K562 (cell line): Measurements from ENCODE around the gene NR1I3. TPM values are rescaled to one million over a fixed set of nuclear protein-coding genes. Genes with fewer than 3 reads are reported as not detected.

Experiments used
- ELF4 ChIP-seq: fragments of 450-650 bp; formaldehyde crosslinking; IDR thresholded peaks from 2 replicates; pipeline ENCODE4 v1.4.0; 2022; ENCODE audit warnings: missing genetic modification characterization
- EP300 ChIP-seq: IDR thresholded peaks from 2 replicates; pipeline ENCODE4 v1.6.1; 2012; ENCODE audit warnings: low read length, improper control_type of control experiment
- ETV6 ChIP-seq, 3 experiments: fragments of 150-350 bp in 1 of 3; sonication (generic) in 1 of 3; formaldehyde crosslinking in 1 of 3; IDR thresholded peaks; 2 replicates each; pipeline versions ENCODE4 v1.6.1 to v1.8.0; 2014 to 2022; ENCODE audit warnings: borderline replicate concordance in 2 of 3, low read depth in 2 of 3, antibody characterized with exemption in 1 of 3, low read length in 1 of 3, mild to moderate bottlenecking in 1 of 3, missing genetic modification reagents in 1 of 3
- GTF2F1 ChIP-seq: IDR thresholded peaks from 2 replicates; pipeline ENCODE4 v1.6.1; 2011; ENCODE audit warnings: low read depth, low read length, improper control_type of control experiment
- HDAC3 ChIP-seq: fragments of 450-650 bp; IDR thresholded peaks from 2 replicates; pipeline ENCODE4 v1.6.1; 2018; ENCODE audit warnings: borderline replicate concordance, mild to moderate bottlenecking, moderate library complexity; ENCODE audit not compliant: partially characterized antibody
- HDGF ChIP-seq: fragments of 450-650 bp; IDR thresholded peaks from 2 replicates; pipeline ENCODE4 v1.6.1; 2016
- ID3 ChIP-seq, 2 experiments: fragments of 250-450 bp in 1 of 2; fragments of 450-650 bp in 1 of 2; sonication (Bioruptor Pico) in 1 of 2; IDR thresholded peaks; 2 replicates each; pipeline versions ENCODE4 v1.6.1 to v1.8.0; 2016 to 2021; ENCODE audit warnings: mild to moderate bottlenecking in 2 of 2, moderate library complexity in 2 of 2, missing compliant biosample characterization in 1 of 2, missing genetic modification characterization in 1 of 2
- NFATC3 ChIP-seq: fragments of 450-650 bp; IDR thresholded peaks from 2 replicates; pipeline ENCODE4 v1.6.1; 2017; ENCODE audit warnings: mild to moderate bottlenecking
- NFE2L1 ChIP-seq: fragments of 450-650 bp; IDR thresholded peaks from 2 replicates; pipeline ENCODE4 v1.6.1; 2016; ENCODE audit warnings: missing genetic modification characterization, low read depth, mild to moderate bottlenecking, missing compliant biosample characterization, moderate library complexity, borderline replicate concordance
- PBX2 ChIP-seq, 2 experiments: IDR thresholded peaks in 1 of 2; conservative IDR thresholded peaks in 1 of 2; 2 replicates each; pipeline ENCODE4 v1.6.1; 2016; ENCODE audit warnings: low read depth in 2 of 2, mild to moderate bottlenecking in 1 of 2, missing compliant biosample characterization in 1 of 2, missing genetic modification characterization in 1 of 2, moderate library complexity in 1 of 2
- RB1 ChIP-seq: fragments of 450-650 bp; IDR thresholded peaks from 2 replicates; pipeline ENCODE4 v1.6.1; 2017; ENCODE audit warnings: low read depth, mild to moderate bottlenecking
- RBM25 ChIP-seq: fragments of 200-400 bp; formaldehyde crosslinking; IDR thresholded peaks from 2 replicates; pipeline ENCODE4 v1.6.1; 2018; ENCODE audit warnings: low read length, low read depth, moderate library complexity; ENCODE audit not compliant: severe bottlenecking
- SPI1 ChIP-seq: IDR thresholded peaks from 2 replicates; pipeline ENCODE4 v1.6.1; 2011; ENCODE audit warnings: low read depth, low read length, control low read depth, borderline replicate concordance
- SUPT5H ChIP-seq: fragments of 450-650 bp; IDR thresholded peaks from 2 replicates; pipeline ENCODE4 v1.6.1; 2016
- TCF7 ChIP-seq: sonication (generic); IDR thresholded peaks from 2 replicates; pipeline ENCODE4 v1.6.1; 2016; ENCODE audit warnings: antibody characterized with exemption, borderline replicate concordance
- THAP12 ChIP-seq: fragments of 250-450 bp; sonication (Bioruptor Pico); IDR thresholded peaks from 2 replicates; pipeline ENCODE4 v1.9.0; 2021; ENCODE audit warnings: mild to moderate bottlenecking, inconsistent platforms
- ZNF12 ChIP-seq: sonication (generic); formaldehyde crosslinking; IDR thresholded peaks from 2 replicates; pipeline ENCODE4 v1.4.0; 2020; ENCODE audit warnings: mild to moderate bottlenecking, missing genetic modification reagents
- ZNF165 ChIP-seq: fragments of 250-450 bp; sonication (Bioruptor Pico); IDR thresholded peaks from 2 replicates; pipeline ENCODE4 v1.4.0; 2020; ENCODE audit warnings: borderline replicate concordance
- ZNF324 ChIP-seq: fragments of 250-450 bp; sonication (Bioruptor Pico); IDR thresholded peaks from 2 replicates; pipeline ENCODE4 v1.4.0; 2020; ENCODE audit warnings: mild to moderate bottlenecking
- ZNF583 ChIP-seq: fragments of 250-450 bp; sonication (Bioruptor Pico); IDR thresholded peaks from 2 replicates; pipeline ENCODE4 v1.4.0; 2020
- ZNF79 ChIP-seq: fragments of 250-450 bp; sonication (Bioruptor Pico); IDR thresholded peaks from 2 replicates; pipeline ENCODE4 v1.4.0; 2020; ENCODE audit warnings: low read depth, mild to moderate bottlenecking, moderate library complexity
- polyA plus RNA-seq, 8 experiments: library from polyadenylated mRNA; depleted of rRNA in 4 of 8; stranded (reverse) in 5 of 8; unstranded in 3 of 8; fragments of >200 nt; fragmentation: Nextera tagmentation in 2 of 8; fragmentation: Illumina TruSeq in 1 of 8; extraction: Ambion mirVana in 2 of 8; extraction: Trizol in 1 of 8; gene quantifications; 2 replicates each; pipeline versions ENCODE4 v1.2.1 to v1.2.3, GENCODE V29; 2011 to 2014; ENCODE audit warnings: inconsistent platforms in 1 of 8, missing spikeins in 1 of 8
- total RNA-seq, 7 experiments: library from RNA; depleted of rRNA in 6 of 7; stranded (reverse); fragments of >200 nt in 6 of 7; fragmentation: Illumina TruSeq in 2 of 7; extraction: Trizol in 2 of 7; gene quantifications; 2 replicates each; pipeline versions ENCODE4 v1.2.1 to v1.2.3, GENCODE V29; 2011 to 2021; ENCODE audit warnings: low replicate concordance in 1 of 7

NR1I3 gene
- total and polyA plus RNA-seq, 9 of the 15 experiments (the other 6 are each of a cell fraction or from before 2014, with no cell fraction given): 0.11 TPM; not detected in 8

GRCh38 chr1:161200992-161201835, 36.8 kb downstream of the NR1I3 start (continued):
- TF ChIP-seq PBX2 (CRISPR knock-in tag; IDR thresholded peaks at IDR 0.05; ENCODE audit: low read depth) (no peak), PBX2 (tag; conservative IDR thresholded peaks at IDR 0.05; ENCODE audit: low read depth) (no peak), ZNF165 (CRISPR knock-in tag) (no peak), HDGF (no peak), ZNF583 (0 out of 2 replicates have a peak, but pooled peaks have one; percentile 31), ZNF79 (CRISPR knock-in tag) (0 out of 2 replicates have a peak, but pooled peaks have one; percentile 17), RBM25 (no peak), ZNF324 (no peak), ETV6 (IDR thresholded peaks at IDR 0.05; ENCODE audit: borderline replicate concordance in 1 of 2, low read depth in 2 of 2, low read length in 1 of 2) (0 out of 4 replicates have a peak, but pooled peaks of 1 of the 2 experiments have one; percentile 38), ETV6 (CRISPR knock-in tag; IDR thresholded peaks at IDR 0.05; ENCODE audit: borderline replicate concordance) (no peak), TCF7 (no peak), RB1 (no peak), HDAC3 (no peak), THAP12 (no peak), ZNF12 (CRISPR knock-in tag) (0 out of 2 replicates have a peak, but pooled peaks have one; percentile 1), SPI1 (peak; percentile 71; the same call in 1 of the 2 replicates), NFE2L1 (no peak), NFATC3 (no peak), SUPT5H (no peak), EP300 (no peak), ELF4 (CRISPR knock-in tag) (no peak), ID3 (CRISPR knock-in tag; IDR thresholded peaks at IDR 0.05) (no peak), ID3 (tag; IDR thresholded peaks at IDR 0.05) (peak; percentile 65; the same call in 1 of the 2 replicates), GTF2F1 (no peak)
